ENCODE data around the gene TCOF1.
"Not testable (repeated sequence)": the region's sequence is repeated elsewhere in the genome, so short reads cannot be mapped to it uniquely, and the experiment has no call there.

The TCOF1 gene

GRCh38 chr5:150422758-150423157 lies 65.3 kb downstream of the TCOF1 start:
- Histone ChIP-seq H2BK120ac (ENCODE audit: low read depth, low read length) (no peak overlapping the region), H3K27me3 (ENCODE audit: insufficient read depth, low read length, poor library complexity) (no peaks in the 10 kb centered on the region), H3K23ac (ENCODE audit: low read length) (no peak overlapping the region), H3K79me2 (ENCODE audit: control insufficient read depth, insufficient read depth, low read length) (no peaks in the 10 kb centered on the region), H3K27ac (ENCODE audit: low read depth, low read length) (no peak overlapping the region), H3K36me3 (ENCODE audit: control insufficient read depth, insufficient read depth, low read length) (no peaks in the 10 kb centered on the region), H3K4me3 (ENCODE audit: low read length) (no peak overlapping the region), H2BK15ac (replicated peaks; ENCODE audit: low read depth) (no peak overlapping the region), H3K4ac (ENCODE audit: low read depth, low read length) (no peak overlapping the region), H3K18ac (ENCODE audit: low read length) (no peak overlapping the region), H3K4me1 (ENCODE audit: control insufficient read depth, low read depth, low read length) (no peaks in the 10 kb centered on the region), H3K4me2 (ENCODE audit: low read length) (no peak overlapping the region), H4K8ac (ENCODE audit: low read depth, low read length) (no peak overlapping the region), H4K5ac (ENCODE audit: low read length) (no peak overlapping the region), H2BK5ac (ENCODE audit: low read length) (no peak overlapping the region), H3K56ac (ENCODE audit: low read length) (no peak overlapping the region), H3K79me1 (ENCODE audit: low read length) (no peaks in the 10 kb centered on the region), H3K9ac (ENCODE audit: low read length) (no peak overlapping the region), H2AK5ac (ENCODE audit: low read length) (no peak overlapping the region)
- DNase-seq: no peak
- no CpG with 5 or more reads among the region's 3 CpGs for WGBS (ENCODE audit: extremely low coverage, insufficient coverage, low lambda C conversion rate)

GRCh38 chr5:150426165-150426564 lies 68.7 kb downstream of the TCOF1 start:
- not testable (repeated sequence) for H3K4ac ChIP-seq (ENCODE audit: low read depth, low read length); H3K79me1 ChIP-seq (ENCODE audit: low read length); H3K4me1 ChIP-seq (ENCODE audit: control insufficient read depth, low read depth, low read length); H3K56ac ChIP-seq (ENCODE audit: low read length); H3K23ac ChIP-seq (ENCODE audit: low read length); H3K9ac ChIP-seq (ENCODE audit: low read length); H3K27me3 ChIP-seq (ENCODE audit: insufficient read depth, low read length, poor library complexity); H4K5ac ChIP-seq (ENCODE audit: low read length); H3K36me3 ChIP-seq (ENCODE audit: control insufficient read depth, insufficient read depth, low read length); H2BK15ac ChIP-seq (replicated peaks; ENCODE audit: low read depth); H3K18ac ChIP-seq (ENCODE audit: low read length); H3K27ac ChIP-seq (ENCODE audit: low read depth, low read length); H2BK120ac ChIP-seq (ENCODE audit: low read depth, low read length); H3K79me2 ChIP-seq (ENCODE audit: control insufficient read depth, insufficient read depth, low read length); H3K4me3 ChIP-seq (ENCODE audit: low read length); H4K8ac ChIP-seq (ENCODE audit: low read depth, low read length); H2AK5ac ChIP-seq (ENCODE audit: low read length); DNase-seq; H2BK5ac ChIP-seq (ENCODE audit: low read length); H3K4me2 ChIP-seq (ENCODE audit: low read length)
- no CpG with 5 or more reads among the region's 9 CpGs for WGBS (ENCODE audit: extremely low coverage, insufficient coverage, low lambda C conversion rate)

GRCh38 chr5:150428106-150428876 lies 70.8 kb downstream of the TCOF1 start:
- no peak overlapping the region for H3K4me2 ChIP-seq (ENCODE audit: low read length)
- WGBS (ENCODE audit: extremely low coverage, insufficient coverage, low lambda C conversion rate): no CpG with 5 or more reads among the region's 18 CpGs
- H3K79me1 ChIP-seq (ENCODE audit: low read length): no peaks in the 10 kb centered on the region
- no peak overlapping the region for H3K9ac ChIP-seq (ENCODE audit: low read length)
- H3K27ac ChIP-seq (ENCODE audit: low read depth, low read length): no peak overlapping the region
- H3K4me1 ChIP-seq (ENCODE audit: control insufficient read depth, low read depth, low read length): no peaks in the 10 kb centered on the region
- no peak overlapping the region for H3K56ac ChIP-seq (ENCODE audit: low read length)
- H3K4me3 ChIP-seq (ENCODE audit: low read length): no peak overlapping the region
- H2AK5ac ChIP-seq (ENCODE audit: low read length): no peak overlapping the region
- H4K8ac ChIP-seq (ENCODE audit: low read depth, low read length): no peak overlapping the region
- no peak overlapping the region for H2BK120ac ChIP-seq (ENCODE audit: low read depth, low read length)
- H3K27me3 ChIP-seq (ENCODE audit: insufficient read depth, low read length, poor library complexity): no peaks in the 10 kb centered on the region
- DNase-seq: no peak
- no peak overlapping the region for H2BK5ac ChIP-seq (ENCODE audit: low read length)
- no peak overlapping the region for H3K18ac ChIP-seq (ENCODE audit: low read length)
- H3K36me3 ChIP-seq (ENCODE audit: control insufficient read depth, insufficient read depth, low read length): no peaks in the 10 kb centered on the region
- H2BK15ac ChIP-seq (replicated peaks; ENCODE audit: low read depth): no peak overlapping the region
- H3K79me2 ChIP-seq (ENCODE audit: control insufficient read depth, insufficient read depth, low read length): no peaks in the 10 kb centered on the region
- H3K4ac ChIP-seq (ENCODE audit: low read depth, low read length): no peak overlapping the region
- no peak overlapping the region for H4K5ac ChIP-seq (ENCODE audit: low read length)
- no peak overlapping the region for H3K23ac ChIP-seq (ENCODE audit: low read length)

GRCh38 chr5:150428978-150429377 lies 71.5 kb downstream of the TCOF1 start:
- H3K36me3 ChIP-seq (ENCODE audit: control insufficient read depth, insufficient read depth, low read length): no peaks in the 10 kb centered on the region
- no peak overlapping the region for H2BK120ac ChIP-seq (ENCODE audit: low read depth, low read length)
- no peak overlapping the region for H2AK5ac ChIP-seq (ENCODE audit: low read length)
- H3K23ac ChIP-seq (ENCODE audit: low read length): no peak overlapping the region
- H4K5ac ChIP-seq (ENCODE audit: low read length): no peak overlapping the region
- H3K79me1 ChIP-seq (ENCODE audit: low read length): no peaks in the 10 kb centered on the region
- no peaks in the 10 kb centered on the region for H3K79me2 ChIP-seq (ENCODE audit: control insufficient read depth, insufficient read depth, low read length)
- H3K27me3 ChIP-seq (ENCODE audit: insufficient read depth, low read length, poor library complexity): no peaks in the 10 kb centered on the region
- no peak overlapping the region for H2BK15ac ChIP-seq (replicated peaks; ENCODE audit: low read depth)
- H4K8ac ChIP-seq (ENCODE audit: low read depth, low read length): no peak overlapping the region
- no peak overlapping the region for H3K4me2 ChIP-seq (ENCODE audit: low read length)
- H3K4me3 ChIP-seq (ENCODE audit: low read length): no peak overlapping the region
- H3K4me1 ChIP-seq (ENCODE audit: control insufficient read depth, low read depth, low read length): no peaks in the 10 kb centered on the region
- DNase-seq: no peak
- H3K18ac ChIP-seq (ENCODE audit: low read length): no peak overlapping the region
- no peak overlapping the region for H3K9ac ChIP-seq (ENCODE audit: low read length)
- no peak overlapping the region for H3K4ac ChIP-seq (ENCODE audit: low read depth, low read length)
- H3K27ac ChIP-seq (ENCODE audit: low read depth, low read length): no peak overlapping the region
- H3K56ac ChIP-seq (ENCODE audit: low read length): no peak overlapping the region
- H2BK5ac ChIP-seq (ENCODE audit: low read length): no peak overlapping the region
- WGBS (ENCODE audit: extremely low coverage, insufficient coverage, low lambda C conversion rate): no CpG with 5 or more reads among the region's 5 CpGs

- WGBS (ENCODE audit: extremely low coverage, insufficient coverage, low lambda C conversion rate): no CpG with 5 or more reads among the region's 5 CpGs
Measured at GRCh38 chr5:150429410-150429873, 71.9 kb downstream of the TCOF1 start.

GRCh38 chr5:150431048-150431447 lies 73.6 kb downstream of the TCOF1 start:
- no peaks in the 10 kb centered on the region for H3K79me1 ChIP-seq (ENCODE audit: low read length)
- no peaks in the 10 kb centered on the region for H3K4me1 ChIP-seq (ENCODE audit: control insufficient read depth, low read depth, low read length)
- H4K5ac ChIP-seq (ENCODE audit: low read length): no peak overlapping the region
- no peaks in the 10 kb centered on the region for H3K27me3 ChIP-seq (ENCODE audit: insufficient read depth, low read length, poor library complexity)
- no peak overlapping the region for H3K56ac ChIP-seq (ENCODE audit: low read length)
- no peak overlapping the region for H3K27ac ChIP-seq (ENCODE audit: low read depth, low read length)
- whole genome bisulfite sequencing (ENCODE audit: extremely low coverage, insufficient coverage, low lambda C conversion rate): no CpG with 5 or more reads among the region's 18 CpGs
- H4K8ac ChIP-seq (ENCODE audit: low read depth, low read length): no peak overlapping the region
- no peak overlapping the region for H2BK5ac ChIP-seq (ENCODE audit: low read length)
- no peak overlapping the region for H3K4me2 ChIP-seq (ENCODE audit: low read length)
- H3K4ac ChIP-seq (ENCODE audit: low read depth, low read length): no peak overlapping the region
- H3K79me2 ChIP-seq (ENCODE audit: control insufficient read depth, insufficient read depth, low read length): no peaks in the 10 kb centered on the region
- H3K9ac ChIP-seq (ENCODE audit: low read length): no peak overlapping the region
- H3K4me3 ChIP-seq (ENCODE audit: low read length): no peak overlapping the region
- no peak overlapping the region for H3K18ac ChIP-seq (ENCODE audit: low read length)
- H3K23ac ChIP-seq (ENCODE audit: low read length): no peak overlapping the region
- no peaks in the 10 kb centered on the region for H3K36me3 ChIP-seq (ENCODE audit: control insufficient read depth, insufficient read depth, low read length)
- no peak for DNase-seq
- H2BK15ac ChIP-seq (replicated peaks; ENCODE audit: low read depth): no peak overlapping the region
- no peak overlapping the region for H2AK5ac ChIP-seq (ENCODE audit: low read length)
- no peak overlapping the region for H2BK120ac ChIP-seq (ENCODE audit: low read depth, low read length)

More at GRCh38 chr5:150429410-150429873, 71.9 kb downstream of the TCOF1 start:
- Histone ChIP-seq H3K4me2 (ENCODE audit: low read length) (no peak overlapping the region), H3K56ac (ENCODE audit: low read length) (no peak overlapping the region), H3K9ac (ENCODE audit: low read length) (no peak overlapping the region), H3K18ac (ENCODE audit: low read length) (no peak overlapping the region), H3K27ac (ENCODE audit: low read depth, low read length) (no peak overlapping the region), H2AK5ac (ENCODE audit: low read length) (no peak overlapping the region), H3K4ac (ENCODE audit: low read depth, low read length) (no peak overlapping the region), H3K27me3 (ENCODE audit: insufficient read depth, low read length, poor library complexity) (no peaks in the 10 kb centered on the region), H3K4me3 (ENCODE audit: low read length) (no peak overlapping the region), H3K79me1 (ENCODE audit: low read length) (no peaks in the 10 kb centered on the region), H3K4me1 (ENCODE audit: control insufficient read depth, low read depth, low read length) (no peaks in the 10 kb centered on the region), H3K23ac (ENCODE audit: low read length) (no peak overlapping the region), H3K79me2 (ENCODE audit: control insufficient read depth, insufficient read depth, low read length) (no peaks in the 10 kb centered on the region), H4K8ac (ENCODE audit: low read depth, low read length) (no peak overlapping the region), H2BK120ac (ENCODE audit: low read depth, low read length) (no peak overlapping the region), H2BK5ac (ENCODE audit: low read length) (no peak overlapping the region), H4K5ac (ENCODE audit: low read length) (no peak overlapping the region), H3K36me3 (ENCODE audit: control insufficient read depth, insufficient read depth, low read length) (no peaks in the 10 kb centered on the region), H2BK15ac (replicated peaks; ENCODE audit: low read depth) (no peak overlapping the region)
- no peak for DNase-seq

All from mesendoderm (in vitro differentiated cells).